ENCODE results near the gene ECEL1. TPM values are rescaled to one million over a fixed set of nuclear protein-coding genes. Genes with fewer than 3 reads are reported as not detected.

Gene ECEL1
- total and polyA plus RNA-seq, 2 donors (not counting 1 experiment from before 2014, with no cell fraction given), result 0.47 TPM; not detected in 1

DNA sequence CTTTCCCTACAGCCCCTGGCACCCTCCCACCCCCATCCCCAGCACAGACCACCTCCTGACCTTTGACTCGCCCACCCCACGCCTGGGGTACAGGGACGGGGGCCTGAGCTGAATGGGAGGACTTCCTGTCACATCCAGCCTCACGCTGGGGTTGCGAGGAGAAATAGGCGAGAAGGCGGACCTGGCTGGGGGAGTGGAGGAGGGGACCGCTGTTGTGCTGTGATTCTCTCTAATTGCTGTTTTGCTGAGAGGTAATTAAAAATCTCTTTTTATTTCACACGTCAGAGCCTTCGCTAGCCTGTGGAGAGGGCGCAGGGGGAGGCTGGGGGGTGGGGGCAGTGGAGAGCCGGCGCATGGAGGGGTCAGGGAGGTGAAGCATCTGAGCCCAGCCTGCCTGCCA, 9.7 kb upstream of the ECEL1 start:
- WGBS (ENCODE audit: insufficient coverage), result 94% methylated on average over 11 of the region's 13 CpGs
- H3K4me1 ChIP-seq (ENCODE audit: control insufficient read depth in 2 of 2, insufficient read depth in 2 of 2, low read length in 2 of 2), result peaks cover 0 to 1% of the 10 kb centered on the region in 2 donors
- Mint-ChIP-seq H3K9me3 (ENCODE audit: insufficient read depth) (no peaks in the 10 kb centered on the region), H3K27ac (no peak overlapping the region), H3K4me1 (peaks cover 1% of the 10 kb centered on the region), H3K27me3 (peaks cover 24% of the 10 kb centered on the region), H3K4me3 (no peak overlapping the region)
- DNase-seq (no peak), ATAC-seq (ENCODE audit: low read depth) (no peak)
- TF ChIP-seq EZH2 (IDR thresholded peaks at IDR 0.05; ENCODE audit: borderline replicate concordance, insufficient read depth, low read depth, low read length, poor library complexity, severe bottlenecking), result no peak
- TF ChIP-seq, protein P1, sequence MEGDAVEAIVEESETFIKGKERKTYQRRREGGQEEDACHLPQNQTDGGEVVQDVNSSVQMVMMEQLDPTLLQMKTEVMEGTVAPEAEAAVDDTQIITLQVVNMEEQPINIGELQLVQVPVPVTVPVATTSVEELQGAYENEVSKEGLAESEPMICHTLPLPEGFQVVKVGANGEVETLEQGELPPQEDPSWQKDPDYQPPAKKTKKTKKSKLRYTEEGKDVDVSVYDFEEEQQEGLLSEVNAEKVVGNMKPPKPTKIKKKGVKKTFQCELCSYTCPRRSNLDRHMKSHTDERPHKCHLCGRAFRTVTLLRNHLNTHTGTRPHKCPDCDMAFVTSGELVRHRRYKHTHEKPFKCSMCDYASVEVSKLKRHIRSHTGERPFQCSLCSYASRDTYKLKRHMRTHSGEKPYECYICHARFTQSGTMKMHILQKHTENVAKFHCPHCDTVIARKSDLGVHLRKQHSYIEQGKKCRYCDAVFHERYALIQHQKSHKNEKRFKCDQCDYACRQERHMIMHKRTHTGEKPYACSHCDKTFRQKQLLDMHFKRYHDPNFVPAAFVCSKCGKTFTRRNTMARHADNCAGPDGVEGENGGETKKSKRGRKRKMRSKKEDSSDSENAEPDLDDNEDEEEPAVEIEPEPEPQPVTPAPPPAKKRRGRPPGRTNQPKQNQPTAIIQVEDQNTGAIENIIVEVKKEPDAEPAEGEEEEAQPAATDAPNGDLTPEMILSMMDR (IDR thresholded peaks at IDR 0.05), result no peak
- no peak overlapping the region for H3K27ac ChIP-seq (ENCODE audit: low read length in 2 of 2)
- intact Hi-C loops (cut with micrococcal nuclease), result no loop called here
- no peaks in the 10 kb centered on the region for H4K20me1 ChIP-seq (ENCODE audit: control insufficient read depth, insufficient read depth, low read length, poor library complexity, severe bottlenecking)
- peaks cover 0 to 16% (median 0%) of the 10 kb centered on the region in 4 experiments for H3K27me3 ChIP-seq (replicated peaks in 1 of 4; ENCODE audit: control extremely low read depth in 1 of 4, control insufficient read depth in 3 of 4, insufficient read depth in 4 of 4, low read length in 3 of 4)
- no peak overlapping the region for H2AFZ ChIP-seq (ENCODE audit: insufficient read depth, low read depth, low read length, poor library complexity, severe bottlenecking)
- no peak overlapping the region for H3K9ac ChIP-seq (ENCODE audit: low read length)
- no peak overlapping the region for H3K4me2 ChIP-seq (replicated peaks; ENCODE audit: low read depth, low read length, poor library complexity, severe bottlenecking)
- ChIA-PET POLR2A (no interaction called here), CTCF (no interaction called here)
- H3K9me3 ChIP-seq (ENCODE audit: control extremely low read depth in 1 of 3, control insufficient read depth in 2 of 3, insufficient read depth in 1 of 3, low read length in 2 of 3), result no peaks in the 10 kb centered on the region
- no peak overlapping the region for H3K4me3 ChIP-seq (ENCODE audit: control extremely low read depth in 1 of 5, extremely low read depth in 1 of 5, insufficient read depth in 1 of 5, low read depth in 2 of 5, low read length in 4 of 5)
- H3K79me2 ChIP-seq (ENCODE audit: control insufficient read depth, insufficient read depth, low read length), result no peaks in the 10 kb centered on the region
- H3K36me3 ChIP-seq (replicated peaks in 1 of 2; ENCODE audit: control extremely low read depth in 1 of 2, control insufficient read depth in 1 of 2, extremely low read depth in 1 of 2, insufficient read depth in 2 of 2, low read length in 1 of 2), result no peaks in the 10 kb centered on the region

DNA sequence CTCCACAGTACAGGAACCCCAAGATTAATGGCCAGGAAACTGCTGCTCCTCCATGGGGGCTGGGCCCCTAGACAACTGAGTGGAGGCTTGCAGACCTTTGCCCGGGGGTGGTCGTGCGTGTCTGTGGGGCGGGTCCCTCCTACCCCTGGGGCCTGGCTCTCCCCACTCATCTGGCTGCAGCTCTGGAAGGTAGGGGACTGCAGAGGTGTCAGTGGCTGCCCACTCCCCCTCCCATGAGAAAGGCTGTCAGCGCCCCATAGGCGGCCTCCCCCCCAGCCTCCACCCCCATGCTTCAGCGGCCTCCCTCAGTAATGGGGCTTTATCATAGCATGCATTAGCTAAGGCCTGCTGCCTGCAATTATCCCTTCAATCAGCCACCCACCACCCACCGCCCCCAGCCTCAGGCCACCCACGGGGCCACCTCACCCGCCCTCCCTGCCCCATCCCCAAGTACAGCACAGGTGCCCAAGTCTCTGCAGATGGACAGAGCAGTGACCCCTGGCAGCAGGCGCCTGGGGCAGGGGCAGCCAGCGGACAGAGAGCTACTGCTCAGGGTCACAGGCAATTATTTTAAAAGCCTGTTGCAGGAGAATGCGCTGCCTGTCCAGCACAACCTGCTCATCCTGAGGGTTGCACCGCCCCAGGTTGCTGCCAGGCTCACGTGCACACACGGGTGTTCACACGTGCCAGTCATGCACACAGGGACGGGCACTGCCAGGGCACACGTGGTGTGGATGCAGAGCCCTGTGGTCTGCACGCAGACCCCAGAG, 9.1 kb upstream of the ECEL1 start:
- CTCF ChIA-PET, result no interaction called here
- H3K27ac Mint-ChIP-seq, result no peak overlapping the region
- H3K27ac ChIP-seq (ENCODE audit: low read length in 2 of 2), result no peak overlapping the region

More for the DNA sequence above, 9.1 kb upstream of the ECEL1 start:
- POLR2A ChIA-PET, result no interaction called here
- H3K4me3 ChIP-seq (ENCODE audit: control extremely low read depth in 1 of 5, extremely low read depth in 1 of 5, insufficient read depth in 1 of 5, low read depth in 2 of 5, low read length in 4 of 5), result no peak overlapping the region
- H3K9me3 Mint-ChIP-seq (ENCODE audit: insufficient read depth), result no peaks in the 10 kb centered on the region
- peaks cover 0 to 14% (median 0%) of the 10 kb centered on the region in 4 experiments for H3K27me3 ChIP-seq (replicated peaks in 1 of 4; ENCODE audit: control extremely low read depth in 1 of 4, control insufficient read depth in 3 of 4, insufficient read depth in 4 of 4, low read length in 3 of 4)
- DNase-seq (no peak), ATAC-seq (ENCODE audit: low read depth) (no peak)
- H3K4me1 Mint-ChIP-seq, result no peaks in the 10 kb centered on the region
- no peaks in the 10 kb centered on the region for H4K20me1 ChIP-seq (ENCODE audit: control insufficient read depth, insufficient read depth, low read length, poor library complexity, severe bottlenecking)
- TF ChIP-seq EZH2 (IDR thresholded peaks at IDR 0.05; ENCODE audit: borderline replicate concordance, insufficient read depth, low read depth, low read length, poor library complexity, severe bottlenecking), result no peak
- TF ChIP-seq, protein P1 (IDR thresholded peaks at IDR 0.05), result no peak
- intact Hi-C loops (cut with micrococcal nuclease), result no loop called here
- H3K9ac ChIP-seq (ENCODE audit: low read length), result no peak overlapping the region
- no peak overlapping the region for H2AFZ ChIP-seq (ENCODE audit: insufficient read depth, low read depth, low read length, poor library complexity, severe bottlenecking)
- 80% methylated on average over 17 of the region's 20 CpGs for WGBS (ENCODE audit: insufficient coverage)
- H3K36me3 ChIP-seq (replicated peaks in 1 of 2; ENCODE audit: control extremely low read depth in 1 of 2, control insufficient read depth in 1 of 2, extremely low read depth in 1 of 2, insufficient read depth in 2 of 2, low read length in 1 of 2), result no peaks in the 10 kb centered on the region
- peaks cover 23% of the 10 kb centered on the region for H3K27me3 Mint-ChIP-seq
- no peak overlapping the region for H3K4me3 Mint-ChIP-seq
- no peak overlapping the region for H3K4me2 ChIP-seq (replicated peaks; ENCODE audit: low read depth, low read length, poor library complexity, severe bottlenecking)
- no peaks in the 10 kb centered on the region for H3K4me1 ChIP-seq (ENCODE audit: control insufficient read depth in 2 of 2, insufficient read depth in 2 of 2, low read length in 2 of 2)
- no peaks in the 10 kb centered on the region for H3K9me3 ChIP-seq (ENCODE audit: control extremely low read depth in 1 of 3, control insufficient read depth in 2 of 3, insufficient read depth in 1 of 3, low read length in 2 of 3)
- no peaks in the 10 kb centered on the region for H3K79me2 ChIP-seq (ENCODE audit: control insufficient read depth, insufficient read depth, low read length)

All from B cell (primary cell).